ENCODE measurements around the gene IL17A.

Gene IL17A

GRCh38 chr6:52221302-52221701 lies 35.1 kb downstream of the IL17A start:
- TF ChIP-seq ZNF70 (CRISPR knock-in tag; IDR thresholded peaks at IDR 0.05) (no peak), ZNF565 (CRISPR knock-in tag; conservative IDR thresholded peaks at IDR 0.05; ENCODE audit: low read depth) (no peak), ZNF8 (CRISPR knock-in tag; IDR thresholded peaks at IDR 0.05) (no peak), ESRRG (CRISPR knock-in tag; IDR thresholded peaks at IDR 0.05) (no peak), ZFP30 (CRISPR knock-in tag; IDR thresholded peaks at IDR 0.05) (no peak), PPARA (CRISPR knock-in tag; IDR thresholded peaks at IDR 0.05; ENCODE audit: borderline replicate concordance) (no peak), RARB (CRISPR knock-in tag; IDR thresholded peaks at IDR 0.05) (no peak), POU6F1 (CRISPR knock-in tag; IDR thresholded peaks at IDR 0.05; ENCODE audit: borderline replicate concordance, low read depth) (no peak), ISL1 (CRISPR knock-in tag; IDR thresholded peaks at IDR 0.05) (no peak), SNAI2 (CRISPR knock-in tag; IDR thresholded peaks at IDR 0.05) (no peak), CREB5 (CRISPR knock-in tag; IDR thresholded peaks at IDR 0.05; ENCODE audit: low read depth) (no peak), OSR1 (CRISPR knock-in tag; IDR thresholded peaks at IDR 0.05) (no peak), TSHZ2 (CRISPR knock-in tag; IDR thresholded peaks at IDR 0.05) (no peak), ZC3H10 (CRISPR knock-in tag; IDR thresholded peaks at IDR 0.05) (no peak), ARNTL (CRISPR knock-in tag; IDR thresholded peaks at IDR 0.05; ENCODE audit: borderline replicate concordance, low read depth) (no peak), CSDC2 (CRISPR knock-in tag; IDR thresholded peaks at IDR 0.05) (no peak)
- no peak for ATAC-seq

- TF ChIP-seq TCF4 (CRISPR knock-in tag; IDR thresholded peaks at IDR 0.05; ENCODE audit: borderline replicate concordance): no peak
- ATAC-seq: no peak
Observed at GRCh38 chr6:52227495-52227894, 41.3 kb downstream of the IL17A start.

GRCh38 chr6:52230685-52231084 lies 44.5 kb downstream of the IL17A start:
- ATAC-seq: no peak
- TF ChIP-seq ISL1 (CRISPR knock-in tag; IDR thresholded peaks at IDR 0.05) (no peak), ZC3H10 (CRISPR knock-in tag; IDR thresholded peaks at IDR 0.05) (no peak), CREB5 (CRISPR knock-in tag; IDR thresholded peaks at IDR 0.05; ENCODE audit: low read depth) (no peak), PPARA (CRISPR knock-in tag; IDR thresholded peaks at IDR 0.05; ENCODE audit: borderline replicate concordance) (no peak)

GRCh38 chr6:52231406-52232127 lies 45.4 kb downstream of the IL17A start:
- no peak for TF ChIP-seq ZNF70 (CRISPR knock-in tag; IDR thresholded peaks at IDR 0.05)
- no peak for ATAC-seq

- no peak for ATAC-seq
- TF ChIP-seq ZFP3 (CRISPR knock-in tag; IDR thresholded peaks at IDR 0.05) (no peak), RARB (CRISPR knock-in tag; IDR thresholded peaks at IDR 0.05) (no peak), ARNTL (CRISPR knock-in tag; IDR thresholded peaks at IDR 0.05; ENCODE audit: borderline replicate concordance, low read depth) (no peak), ZNF70 (CRISPR knock-in tag; IDR thresholded peaks at IDR 0.05) (no peak), PPARA (CRISPR knock-in tag; IDR thresholded peaks at IDR 0.05; ENCODE audit: borderline replicate concordance) (no peak), CSDC2 (CRISPR knock-in tag; IDR thresholded peaks at IDR 0.05) (no peak), SNAI2 (CRISPR knock-in tag; IDR thresholded peaks at IDR 0.05) (no peak), POU6F1 (CRISPR knock-in tag; IDR thresholded peaks at IDR 0.05; ENCODE audit: borderline replicate concordance, low read depth) (no peak), ISL1 (CRISPR knock-in tag; IDR thresholded peaks at IDR 0.05) (no peak), BACH2 (CRISPR knock-in tag; IDR thresholded peaks at IDR 0.05; ENCODE audit: borderline replicate concordance) (no peak), TCF4 (CRISPR knock-in tag; IDR thresholded peaks at IDR 0.05; ENCODE audit: borderline replicate concordance) (no peak), TOX (CRISPR knock-in tag; IDR thresholded peaks at IDR 0.05; ENCODE audit: borderline replicate concordance) (no peak), ZFP30 (CRISPR knock-in tag; IDR thresholded peaks at IDR 0.05) (no peak), TSHZ2 (CRISPR knock-in tag; IDR thresholded peaks at IDR 0.05) (no peak), ZNF565 (CRISPR knock-in tag; conservative IDR thresholded peaks at IDR 0.05; ENCODE audit: low read depth) (no peak)
Observed at GRCh38 chr6:52233005-52233404, 46.8 kb downstream of the IL17A start.

Data from SK-N-SH treated with all-trans-retinoic acid at 6 μM for 48 hours (cell line).